ENCODE data around the gene EDNRA.
"Not testable (repeated sequence)": the region's sequence is repeated elsewhere in the genome, so short reads cannot be mapped to it uniquely, and the experiment has no call there.

- not testable (repeated sequence) for TF ChIP-seq YY1 (IDR thresholded peaks at IDR 0.05; ENCODE audit: insufficient read depth, insufficient read length); SUZ12 (IDR thresholded peaks at IDR 0.05; ENCODE audit: extremely low read depth, insufficient read depth, insufficient read length)
Observed at GRCh38 chr4:147434370-147434769, 46.5 kb upstream of the EDNRA start.

All from NT2/D1 (cell line).